Brain pericyte (primary cell): ENCODE data around the gene SLC6A2.
"Not testable (repeated sequence)": the region's sequence is repeated elsewhere in the genome, so short reads cannot be mapped to it uniquely, and the experiment has no call there.

Experiments used
- DNase-seq: peaks from one replicate; pipeline ENCODE4 v3.0.0-alpha.2; 2012; ENCODE audit warnings: low read depth, low spot score

Gene SLC6A2

DNA sequence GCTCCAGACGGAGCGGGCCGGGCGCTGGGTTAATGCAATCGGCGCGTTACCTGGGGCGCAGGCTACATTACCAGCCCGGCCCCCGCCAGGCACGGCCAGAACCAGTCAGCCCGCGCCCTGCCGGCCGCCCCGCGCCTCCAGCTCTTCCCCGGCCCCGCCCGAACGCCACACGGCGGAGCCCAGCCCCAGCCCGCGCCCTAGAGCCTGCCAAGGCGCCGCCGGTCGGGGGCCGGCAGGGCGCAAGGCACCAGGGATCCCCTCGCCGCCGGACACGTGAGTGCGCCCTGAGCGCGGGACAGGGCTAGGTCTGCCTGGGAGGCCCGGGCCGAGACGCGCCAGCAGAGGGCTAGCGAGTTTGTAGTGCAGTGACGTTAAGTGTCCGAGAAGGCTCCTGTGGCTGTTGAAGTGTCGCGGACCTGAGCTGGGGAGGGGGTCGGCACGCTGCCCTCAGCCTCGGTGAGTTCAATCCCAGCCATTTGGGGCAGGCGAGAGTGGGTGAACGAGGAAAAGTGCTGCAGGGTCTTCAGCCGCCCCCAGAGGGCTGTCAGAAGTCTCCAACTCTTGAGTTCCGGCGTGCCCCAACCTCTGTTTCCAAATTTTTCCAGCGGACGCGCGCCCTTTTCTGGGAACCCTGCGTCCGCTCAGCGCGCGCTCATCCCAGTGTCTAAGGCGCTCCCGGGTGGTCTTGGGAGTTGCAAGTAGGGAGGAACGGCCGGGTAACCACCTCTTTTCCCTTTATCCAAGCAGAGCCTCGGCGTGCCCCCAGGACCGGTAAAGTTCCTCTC, at the start of gene SLC6A2:
SLC6A2 (plus strand) TSS at position 92 of the 785 bp plus-strand sequence. CDS start 707 bp downstream, outside the sequence.
- DNase-seq = no peak

DNA sequence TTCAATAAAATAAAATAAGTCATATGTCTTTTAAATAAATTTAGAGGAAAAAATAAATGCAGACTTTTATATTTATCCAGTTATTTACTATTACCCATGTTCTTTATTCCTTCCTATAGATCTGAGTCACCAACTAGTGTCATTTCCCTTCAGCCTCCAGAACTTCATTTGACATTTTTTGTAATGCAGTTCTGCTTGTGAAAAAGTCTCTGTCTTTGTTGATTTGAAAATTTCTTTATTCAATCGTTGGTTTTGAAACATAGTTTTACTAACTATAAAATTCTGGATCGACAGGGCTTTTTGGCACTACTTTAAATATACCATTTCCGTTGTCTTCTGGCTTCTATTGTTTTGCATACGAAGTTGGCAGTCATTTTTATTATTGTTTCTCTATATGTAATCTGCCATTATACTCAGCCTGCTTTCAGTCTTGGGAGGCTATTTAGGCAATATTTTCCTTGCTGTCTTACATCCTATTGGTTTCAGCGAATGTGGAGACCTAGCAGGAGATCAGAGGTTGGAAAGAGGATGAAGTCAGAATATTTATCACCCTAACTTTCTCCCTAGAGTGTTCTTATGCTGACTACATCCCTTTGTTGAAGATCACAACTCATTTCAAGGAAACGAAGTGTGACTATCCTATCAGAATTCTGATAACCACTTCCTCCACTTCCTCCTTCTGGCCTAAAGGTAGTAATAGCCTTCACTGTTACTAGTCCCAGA, 42.0 kb upstream of the SLC6A2 start:
- no peak for DNase-seq

DNA sequence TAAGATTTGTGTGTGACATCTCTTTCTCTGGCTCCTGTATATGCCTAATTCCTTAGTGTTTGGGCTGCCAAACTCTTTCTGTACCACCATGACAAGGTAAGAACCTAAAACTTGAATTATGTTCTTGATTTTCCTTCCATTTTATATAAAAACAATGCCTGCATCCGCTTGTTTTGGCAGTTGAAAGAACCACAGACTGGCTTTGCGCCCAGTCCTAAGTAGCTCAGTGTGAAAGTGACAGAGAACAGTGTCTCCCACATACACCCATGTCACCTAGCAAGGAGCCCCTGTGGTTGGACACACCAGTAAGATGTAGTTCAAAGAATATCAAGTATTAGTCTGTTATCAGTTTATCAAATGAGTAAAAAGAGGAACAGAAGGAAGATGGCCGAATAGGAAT, 40.7 kb upstream of the SLC6A2 start:
- no peak for DNase-seq

DNA sequence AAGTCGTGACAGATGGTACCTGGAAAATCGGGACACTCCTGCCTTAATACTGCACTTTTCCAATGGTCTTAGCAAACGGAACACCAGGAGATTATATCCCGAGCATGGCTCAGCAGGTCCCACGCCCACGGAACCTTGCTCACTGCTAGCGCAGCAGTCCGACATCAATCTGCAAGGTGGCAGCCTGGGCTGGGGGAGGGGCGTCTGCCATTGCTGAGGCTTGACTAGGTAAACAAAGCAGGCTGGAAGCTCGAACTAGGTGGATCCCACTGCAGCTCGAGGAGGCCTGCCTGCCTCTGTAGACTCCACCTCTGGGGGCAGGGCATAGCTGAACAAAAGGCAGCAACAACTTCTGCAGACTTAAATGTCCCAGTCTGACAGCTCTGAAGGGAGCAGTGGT, 40.1 kb upstream of the SLC6A2 start:
- not testable (repeated sequence) for DNase-seq

DNA sequence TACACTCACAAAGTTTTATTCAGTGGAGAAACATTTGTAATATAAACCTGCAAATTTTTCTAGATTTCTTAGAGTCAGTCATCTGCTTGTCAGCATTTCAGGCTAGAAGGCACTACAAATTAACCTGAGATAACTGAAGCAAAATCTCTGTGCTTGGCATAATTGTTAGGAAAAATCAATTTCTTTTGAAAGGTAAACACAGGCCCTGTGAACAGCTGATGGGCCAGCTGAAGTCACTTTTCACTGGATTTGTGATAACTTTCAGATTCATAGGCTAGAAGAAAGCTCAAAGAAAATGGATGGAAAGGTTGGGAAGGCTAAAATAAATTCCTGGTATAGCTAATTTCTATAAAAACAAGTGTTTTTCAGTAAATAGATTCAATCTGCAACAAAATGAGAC, 34.0 kb upstream of the SLC6A2 start:
- no peak for DNase-seq

DNA sequence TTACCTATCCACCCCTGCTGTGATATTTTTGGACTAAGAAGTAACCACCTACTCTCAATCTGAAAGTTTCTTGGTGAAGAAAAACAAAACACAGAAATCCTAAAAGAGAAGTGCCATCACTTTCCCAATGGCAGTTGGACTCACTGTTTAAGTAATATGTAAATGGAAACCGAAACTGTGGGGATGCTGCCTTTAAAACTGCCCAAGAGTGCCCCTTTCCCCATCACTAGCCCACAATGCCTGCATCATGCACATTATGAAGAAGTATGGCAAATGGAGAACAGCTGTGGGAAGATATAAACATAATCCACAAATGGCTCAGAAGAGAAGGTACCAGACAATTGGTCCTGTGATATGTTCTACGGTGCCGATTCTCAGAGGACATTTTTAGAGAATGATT, 33.5 kb upstream of the SLC6A2 start:
- no peak for DNase-seq

DNA sequence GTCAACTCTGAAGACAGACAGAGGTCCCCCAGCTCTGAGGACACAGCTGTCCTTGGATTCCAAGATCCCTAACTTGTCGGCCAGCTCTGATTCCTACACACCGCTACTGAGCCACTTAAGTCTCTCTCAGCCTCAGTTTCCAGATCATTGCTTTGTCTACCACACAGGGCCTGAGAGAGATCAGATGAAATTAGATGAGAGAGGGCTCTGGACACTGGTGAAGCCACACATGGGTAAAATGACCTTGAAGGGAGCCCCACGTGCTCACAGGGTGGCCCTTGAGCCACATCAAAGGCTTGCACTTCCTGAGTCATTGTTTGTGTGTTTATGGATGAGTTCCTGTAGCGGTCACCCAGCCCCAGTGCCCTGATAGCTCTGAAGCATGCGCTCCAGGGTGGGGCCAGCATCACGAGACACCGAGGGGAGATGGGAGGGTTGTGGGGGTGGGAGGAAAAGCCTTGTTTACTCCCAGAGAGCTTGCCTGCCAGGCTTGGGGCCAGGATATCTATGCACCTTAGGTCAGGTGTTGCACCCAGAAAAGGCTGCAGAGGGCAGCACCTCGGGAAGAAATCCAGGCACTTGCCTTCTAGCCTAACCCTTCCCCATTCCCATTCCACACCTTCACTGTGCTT, 32.7 kb upstream of the SLC6A2 start:
- DNase-seq = no peak

DNA sequence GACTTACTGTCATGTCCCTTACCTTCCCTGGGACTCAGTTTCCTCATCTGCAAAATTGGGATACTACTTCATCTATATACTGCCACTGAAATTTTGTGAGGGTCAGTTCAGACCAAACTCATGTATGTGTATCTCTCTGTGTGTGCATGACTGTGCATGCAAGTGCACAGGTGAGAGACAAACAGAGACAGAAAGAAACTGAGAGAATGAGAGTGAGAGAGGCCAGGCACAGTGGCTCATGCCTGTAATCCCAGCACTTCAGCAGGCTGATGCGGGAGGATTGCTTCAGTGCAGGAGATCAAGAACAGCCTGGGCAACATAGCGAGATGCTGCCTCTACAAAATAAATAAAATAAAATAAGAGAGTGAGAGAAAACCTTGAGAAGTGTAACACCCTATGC, 32.1 kb upstream of the SLC6A2 start:
- no peak for DNase-seq

DNA sequence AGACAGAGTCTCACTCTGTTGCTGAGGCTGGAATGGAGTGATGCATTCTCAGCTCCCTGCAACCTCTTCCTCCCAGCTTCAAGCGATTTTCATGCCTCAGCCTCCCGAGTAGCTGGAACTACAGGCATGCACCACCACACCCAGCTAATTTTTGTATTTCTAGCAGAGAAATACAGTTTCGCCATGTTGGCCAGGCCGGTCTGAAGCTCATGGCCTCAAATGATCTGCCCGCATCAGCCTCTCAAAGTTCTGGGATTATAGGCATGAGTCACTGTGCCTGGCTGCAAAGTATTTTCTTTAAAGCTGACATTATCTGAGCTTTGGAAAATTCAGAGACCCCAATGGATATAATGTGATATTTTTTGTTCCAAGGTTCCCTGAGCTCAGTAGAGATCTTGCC, 31.1 kb upstream of the SLC6A2 start:
- no peak for DNase-seq

DNA sequence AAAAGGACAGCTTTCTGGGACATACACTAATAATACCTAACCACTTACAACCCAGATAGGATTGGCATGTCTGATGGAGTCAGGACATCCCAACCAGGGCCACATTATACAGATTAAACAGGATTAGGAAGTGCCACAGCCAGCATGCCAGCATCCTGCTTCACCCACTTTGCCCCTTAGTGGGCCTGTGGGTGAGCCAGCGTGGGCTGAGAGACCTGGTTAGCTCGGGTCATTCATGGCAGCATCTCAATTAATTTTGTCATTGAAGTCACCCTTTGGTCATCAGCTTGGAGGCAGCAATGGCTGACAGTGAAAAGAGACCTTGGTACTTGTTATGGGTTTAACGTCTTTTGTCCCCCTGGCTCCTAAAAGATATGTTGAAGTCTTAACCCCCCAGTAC, 29.9 kb upstream of the SLC6A2 start:
- no peak for DNase-seq

DNA sequence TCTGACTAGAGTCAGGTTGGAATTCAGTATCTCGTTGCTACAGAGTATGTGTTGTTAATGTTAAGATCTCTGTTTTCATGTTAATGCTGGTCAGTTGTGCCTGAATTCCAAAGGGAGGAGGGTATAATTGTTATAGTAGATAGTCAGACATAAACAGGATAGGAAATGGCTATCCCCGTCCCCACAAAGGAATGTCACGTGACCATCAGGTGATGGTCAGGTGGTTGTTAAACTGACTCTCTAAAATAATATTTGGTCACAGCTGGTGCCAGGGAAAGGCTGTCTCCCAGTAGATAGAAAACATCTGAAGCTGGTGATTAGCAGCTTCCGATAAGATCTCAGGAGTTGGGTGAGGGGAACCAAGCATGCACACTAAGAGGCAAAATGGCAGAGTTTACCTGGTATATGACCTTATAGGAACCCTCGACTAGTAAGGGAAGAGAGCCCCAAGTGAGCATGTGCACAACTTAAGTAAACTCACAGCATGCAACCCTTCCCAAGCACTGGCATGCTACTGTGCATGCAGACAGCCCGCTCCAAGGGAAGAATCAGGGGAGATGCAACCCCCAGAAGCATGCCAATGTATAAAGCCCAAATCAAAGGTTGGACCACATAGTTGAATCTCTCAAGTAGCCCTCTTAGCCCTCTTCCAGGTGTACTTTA, 27.4 kb upstream of the SLC6A2 start:
- no peak for DNase-seq

DNA sequence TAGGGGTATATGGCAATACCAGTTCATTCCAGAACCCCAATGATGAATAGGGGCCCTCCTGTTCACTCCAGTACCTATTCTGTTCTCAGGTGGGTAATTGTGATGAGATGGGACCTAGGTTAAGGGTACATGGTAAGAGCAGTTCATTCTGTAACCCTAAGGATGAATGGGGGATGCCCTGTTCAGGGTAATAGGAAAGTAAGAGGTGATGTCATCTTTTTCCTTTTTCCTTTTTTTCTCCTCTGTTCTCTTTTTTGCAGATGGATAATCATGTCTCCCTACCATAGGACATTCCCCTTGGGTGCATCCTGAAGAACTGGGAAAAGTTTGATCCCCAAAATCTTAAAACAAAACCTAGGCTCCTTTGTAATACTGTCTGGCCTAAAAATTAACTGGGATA, 25.0 kb upstream of the SLC6A2 start:
- DNase-seq = no peak

DNA sequence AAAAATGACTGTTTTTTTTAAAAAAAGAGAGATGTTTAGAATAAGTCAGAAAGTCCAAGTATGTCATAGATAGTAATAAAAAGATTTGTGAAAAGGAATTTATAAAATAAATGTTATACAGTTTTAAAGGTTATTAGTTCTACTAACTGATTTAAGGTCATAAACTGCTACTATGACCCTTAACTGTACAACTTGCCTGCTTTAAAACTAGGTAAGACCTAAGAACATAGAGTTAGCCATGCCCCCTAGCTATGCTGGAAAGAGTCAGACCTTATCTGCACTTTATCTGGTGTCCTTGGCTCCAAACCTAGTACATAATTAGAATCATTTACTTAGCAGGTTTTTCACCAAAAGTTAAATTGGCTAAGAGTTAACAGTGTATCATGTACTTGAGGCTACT, 23.5 kb upstream of the SLC6A2 start:
- no peak for DNase-seq

DNA sequence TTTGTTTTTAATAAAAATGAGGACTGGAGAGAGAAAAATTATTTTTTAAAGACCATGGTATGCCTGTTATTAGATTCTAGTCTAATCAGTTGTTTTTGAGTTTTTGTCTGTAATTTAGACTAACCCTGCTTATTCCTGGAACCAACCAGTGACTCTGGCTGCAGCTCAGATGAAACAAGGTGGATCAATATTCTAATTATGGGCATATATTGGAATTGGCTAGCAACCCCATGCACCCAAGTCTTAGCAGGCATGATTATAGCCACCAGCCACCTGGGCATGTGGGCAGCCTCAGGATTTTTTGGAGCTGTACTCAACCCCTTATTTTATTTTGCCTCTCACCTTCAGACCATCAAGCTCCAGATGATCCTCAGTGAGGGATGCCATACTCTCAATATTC, 21.6 kb upstream of the SLC6A2 start:
- no peak for DNase-seq

DNA sequence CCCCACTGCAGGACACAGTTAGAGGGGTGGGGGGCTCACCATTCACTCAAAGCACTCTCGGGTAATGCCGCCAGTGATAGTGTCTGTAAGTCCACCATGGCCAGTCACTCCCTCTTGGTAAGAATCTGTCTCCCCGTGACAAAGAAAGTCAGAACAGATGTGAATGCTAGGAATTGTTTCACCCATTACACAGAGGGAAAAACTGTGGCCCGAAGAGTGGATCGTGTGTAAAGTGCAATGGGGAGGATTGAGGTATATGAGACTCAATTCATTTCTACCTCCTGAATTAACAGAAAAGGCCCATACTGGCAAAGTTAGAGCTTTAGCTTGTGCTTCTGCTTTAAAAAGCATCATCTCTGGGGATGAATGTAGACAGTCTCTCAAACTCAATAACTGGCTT, 17.5 kb upstream of the SLC6A2 start:
- no peak for DNase-seq

DNA sequence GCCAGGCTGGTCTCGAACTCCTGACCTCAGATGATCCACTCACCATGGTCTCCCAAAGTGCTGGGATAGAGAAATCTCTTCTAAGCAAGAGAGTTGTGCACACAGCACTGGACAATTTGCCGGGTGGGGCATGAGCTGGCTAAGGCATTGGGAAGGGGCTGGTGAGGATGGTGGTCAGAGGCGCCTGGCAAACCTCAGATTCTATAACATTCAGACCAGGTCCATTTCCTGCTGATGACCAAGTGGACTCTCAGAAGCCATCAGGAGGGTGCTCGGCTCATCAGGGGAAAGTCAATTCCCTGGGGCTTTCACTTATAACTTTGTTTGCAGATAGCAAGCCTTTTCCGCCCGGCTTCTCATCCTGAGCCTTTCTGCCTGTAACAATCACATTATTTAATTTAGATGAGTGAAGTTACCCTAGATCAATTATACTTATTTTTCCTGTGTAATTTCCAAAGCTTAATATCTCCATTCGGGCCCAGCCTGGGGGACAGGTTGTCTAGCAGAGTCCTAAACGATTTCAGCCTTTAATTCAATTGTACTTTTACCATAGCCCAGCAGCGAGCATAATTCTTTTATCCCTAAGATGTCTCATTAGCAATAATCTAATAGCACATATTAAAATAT, 15.0 kb upstream of the SLC6A2 start:
- DNase-seq = no peak

DNA sequence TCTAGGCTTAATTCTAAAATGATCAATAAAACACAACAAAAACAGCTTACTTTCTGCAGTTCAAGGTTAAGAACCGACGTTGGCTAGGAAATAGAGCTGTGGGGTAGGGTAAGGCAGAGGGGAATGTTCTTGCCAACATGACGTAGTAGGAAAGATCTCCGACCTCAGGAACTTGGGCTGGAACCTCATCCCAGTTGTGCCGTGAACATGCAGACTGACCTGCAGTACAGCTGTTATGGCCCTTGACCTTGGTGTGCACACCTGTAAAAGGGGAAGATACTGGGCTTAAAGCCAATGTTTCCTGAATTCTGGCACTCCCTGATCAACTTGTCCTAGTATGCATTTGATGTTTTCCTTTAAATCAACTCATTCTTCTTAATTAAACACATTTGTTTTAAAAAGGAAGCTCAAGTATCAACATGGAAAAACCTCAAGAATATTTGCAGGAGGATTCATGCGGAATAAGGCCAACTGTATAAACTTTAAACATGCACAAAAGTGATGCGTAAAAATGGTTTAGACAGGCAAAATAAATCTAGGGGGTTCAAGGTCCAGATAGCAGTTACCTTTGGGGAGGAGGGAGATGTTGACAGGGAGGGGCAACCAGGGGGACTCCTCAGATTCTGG, 14.2 kb upstream of the SLC6A2 start:
- DNase-seq = no peak

DNA sequence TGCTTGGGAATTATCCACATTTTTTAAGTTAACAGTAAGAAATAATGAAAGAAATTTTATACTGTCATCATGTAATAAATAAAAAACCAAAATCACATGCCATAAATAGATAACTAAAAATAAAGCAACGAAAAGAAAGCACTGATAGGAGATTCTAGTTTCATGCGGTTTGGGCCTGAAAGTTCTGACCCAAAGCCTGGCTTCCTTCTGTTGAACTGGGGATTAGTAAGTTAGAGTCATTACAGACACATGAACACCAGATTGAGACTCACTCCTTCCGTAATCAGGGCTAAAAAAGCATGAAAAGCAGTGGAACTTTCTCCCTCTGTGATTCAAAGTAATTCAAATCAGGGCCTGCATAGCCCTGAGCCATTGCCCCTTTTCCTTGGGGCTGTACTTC, 13.2 kb upstream of the SLC6A2 start:
- DNase-seq = no peak

DNA sequence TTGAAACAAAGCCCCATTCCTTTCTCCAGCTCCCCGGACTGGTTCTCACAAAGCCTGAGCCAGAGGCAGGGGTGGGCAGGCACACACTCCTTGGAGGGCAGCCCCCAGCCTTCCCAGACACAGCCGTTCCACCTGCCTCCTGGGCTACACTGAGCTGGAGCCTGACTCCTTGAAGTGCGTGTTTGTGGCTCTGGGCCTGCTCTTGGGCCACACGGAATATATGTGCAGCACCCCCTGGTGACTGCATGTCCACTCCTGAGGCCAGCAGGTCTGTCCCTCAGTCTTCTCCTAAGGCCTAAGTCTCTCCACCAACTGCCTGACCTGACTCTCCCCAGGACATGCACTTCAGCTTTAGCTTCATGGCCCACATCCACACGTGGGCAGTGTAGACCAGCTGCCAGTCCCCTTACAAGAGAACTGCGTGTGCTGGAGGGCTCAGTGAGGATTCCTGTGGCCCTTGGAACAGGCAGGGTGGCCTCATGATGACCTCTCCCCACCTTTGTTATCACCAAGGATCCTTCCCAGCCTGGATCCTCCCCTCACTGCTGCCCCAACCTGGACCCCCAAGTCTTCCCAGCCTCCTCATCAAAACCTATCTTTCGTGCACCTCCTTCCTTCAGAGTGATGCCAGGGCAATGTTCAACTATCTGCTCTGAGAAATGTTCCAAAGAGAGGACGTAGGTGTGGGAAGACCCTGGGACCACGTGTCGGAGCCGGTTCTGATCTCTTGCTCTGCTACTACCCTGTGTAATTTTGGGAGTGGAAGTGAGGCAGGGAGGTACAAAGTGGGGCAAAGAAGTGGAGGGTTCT, 12.4 kb upstream of the SLC6A2 start:
- DNase-seq = no peak

DNA sequence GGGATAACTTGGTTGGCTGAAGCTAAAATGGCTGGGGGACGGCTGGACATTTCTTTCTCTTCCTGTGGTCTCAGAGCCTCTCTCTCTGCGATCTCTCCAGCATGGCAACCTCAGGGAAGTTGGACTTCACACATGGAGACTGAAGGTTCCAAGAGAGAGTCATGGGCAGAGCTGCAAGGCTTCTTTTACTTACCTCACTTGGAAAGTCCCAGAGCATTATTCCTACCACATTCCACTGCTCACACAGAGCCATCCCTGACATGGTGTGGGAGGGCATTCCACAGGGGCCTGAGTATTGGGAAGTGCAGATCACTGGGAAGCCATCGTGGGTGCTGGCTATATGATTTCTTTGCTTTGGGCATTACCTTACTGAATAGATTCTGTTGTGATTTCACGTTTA, 9.8 kb upstream of the SLC6A2 start:
- DNase-seq = no peak

DNA sequence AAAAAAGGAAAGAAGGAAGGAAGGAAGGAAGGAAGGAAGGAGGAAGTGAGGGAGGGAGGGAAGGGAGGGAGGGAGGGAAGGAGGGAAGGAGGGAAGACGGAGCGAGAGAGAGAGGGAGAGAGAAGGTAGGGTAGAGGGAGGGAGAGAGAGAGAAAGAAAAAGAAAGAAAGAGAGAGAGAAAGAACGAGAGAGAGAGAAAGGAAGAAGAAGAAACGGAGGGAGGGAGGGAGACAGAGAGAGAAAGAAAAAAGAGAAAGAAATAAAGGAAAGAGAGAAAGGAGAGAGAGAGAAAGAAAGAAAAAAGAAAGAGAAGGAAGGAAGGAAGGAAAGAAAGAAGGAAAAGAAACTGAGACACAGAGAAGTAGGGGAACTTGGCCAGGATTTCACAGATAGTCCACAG, 8.4 kb upstream of the SLC6A2 start:
- no peak for DNase-seq
